ENCODE measurements around the gene RUSC2.
"Not testable (repeated sequence)": the region's sequence is repeated elsewhere in the genome, so short reads cannot be mapped to it uniquely, and the experiment has no call there.

The RUSC2 gene

GRCh38 chr9:35490910-35491465 lies 1.1 kb downstream of the RUSC2 start:
- DNase-seq: no peak

DNA sequence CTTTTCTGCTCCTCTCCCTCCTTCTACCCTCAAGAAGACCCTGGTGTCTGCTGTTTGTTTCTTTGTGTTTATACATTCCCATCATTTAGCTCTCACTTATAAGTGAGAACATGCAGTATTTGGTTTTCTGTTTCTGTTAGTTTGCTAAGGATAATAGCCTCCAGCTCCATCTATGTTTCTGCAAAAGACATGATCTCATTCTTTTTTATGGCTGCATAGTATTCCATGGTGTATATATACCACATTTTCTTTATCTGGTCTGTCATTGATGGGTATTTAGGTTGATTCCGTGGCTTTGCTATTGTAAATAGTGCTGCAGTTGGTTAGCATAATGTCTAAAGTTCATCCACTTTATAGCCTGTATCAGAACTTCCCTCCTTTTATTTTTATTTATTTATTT lies 3.2 kb downstream of the RUSC2 start:
- DNase-seq: not testable (repeated sequence)

- DNase-seq: no peak
These were observed 6.1 kb downstream of the RUSC2 start for GRCh38 chr9:35495984-35496383.

DNA sequence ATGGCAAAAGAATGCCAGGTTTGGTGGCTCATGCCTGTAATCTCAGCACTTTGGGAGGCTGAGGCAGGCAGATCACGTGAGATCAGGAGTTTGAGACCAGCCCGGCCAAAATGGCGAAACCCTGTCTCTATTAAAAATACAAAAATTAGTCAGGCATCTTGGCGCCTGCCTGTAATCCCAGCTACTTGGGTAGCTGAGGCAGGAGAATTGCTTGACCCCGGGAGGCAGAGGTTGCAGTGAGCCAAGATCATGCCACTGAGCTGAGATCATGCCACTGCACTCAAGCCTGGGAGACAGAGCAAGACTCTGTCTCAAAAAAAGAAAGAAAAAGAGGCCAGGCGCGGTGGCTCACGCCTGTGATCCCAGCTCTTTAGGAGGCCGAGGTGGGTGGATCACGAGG lies 8.3 kb downstream of the RUSC2 start:
- not testable (repeated sequence) for DNase-seq

DNA sequence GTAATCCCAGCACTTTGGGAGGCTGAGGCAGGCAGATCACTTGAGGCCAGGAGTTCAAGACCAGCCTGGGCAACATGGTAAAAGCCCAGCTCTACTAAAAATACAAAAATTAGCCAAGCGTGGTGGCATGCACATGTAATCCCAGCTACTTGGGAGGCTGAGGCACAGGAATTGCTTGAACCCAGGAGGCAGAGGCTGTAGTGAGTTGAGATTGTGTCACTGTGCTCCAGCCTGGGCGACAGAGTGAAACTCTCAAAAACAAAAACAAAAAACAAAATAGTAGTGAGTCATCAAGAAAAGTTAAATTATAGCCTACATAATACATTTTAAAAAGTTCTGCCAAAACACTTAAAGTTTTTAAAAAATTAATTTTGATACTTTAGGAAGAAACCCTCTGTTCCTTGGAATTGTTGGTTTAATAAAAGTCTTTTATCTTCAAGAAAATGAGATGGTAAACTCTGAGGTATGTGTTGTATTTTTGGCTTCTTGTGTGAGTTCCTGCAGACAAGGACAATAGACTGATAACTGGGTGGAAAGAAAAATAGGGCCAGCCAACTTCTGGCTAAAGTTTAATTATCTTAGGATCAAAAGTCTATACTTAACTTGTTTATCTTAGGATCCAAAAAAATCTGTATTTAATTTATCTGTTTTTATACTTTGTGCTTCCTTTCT lies 9.3 kb downstream of the RUSC2 start:
- DNase-seq: no peak

- DNase-seq: no peak
These were observed 9.8 kb downstream of the RUSC2 start for GRCh38 chr9:35499701-35500030.

DNA sequence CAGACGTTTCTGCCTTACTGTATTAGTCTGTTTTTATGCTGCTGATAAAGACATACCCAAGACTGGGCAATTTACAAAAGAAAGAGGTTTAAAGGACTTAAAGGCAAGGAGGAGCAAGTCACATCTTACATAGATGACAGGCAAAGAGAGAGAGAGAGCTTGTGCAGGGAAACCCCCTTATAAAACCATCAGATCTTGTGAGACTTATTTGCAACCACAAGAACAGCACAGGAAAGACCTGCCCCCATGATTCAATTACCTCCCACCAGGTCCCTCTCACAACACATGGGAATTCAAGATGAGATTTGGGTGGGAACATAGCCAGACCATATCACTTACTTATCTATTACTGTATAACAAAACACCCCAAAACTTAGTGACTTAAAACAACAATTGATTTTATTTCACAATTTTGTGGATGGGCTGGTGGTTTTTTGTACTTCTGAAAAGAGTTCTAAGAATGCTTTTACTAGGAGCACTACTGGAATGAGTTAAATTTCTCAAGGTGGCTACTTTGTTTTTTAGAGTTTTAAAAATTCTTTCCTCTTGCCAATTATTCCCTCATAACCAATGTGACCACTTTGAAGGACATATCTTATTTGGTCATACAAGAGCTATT lies 10.3 kb downstream of the RUSC2 start:
- no peak for DNase-seq

DNA sequence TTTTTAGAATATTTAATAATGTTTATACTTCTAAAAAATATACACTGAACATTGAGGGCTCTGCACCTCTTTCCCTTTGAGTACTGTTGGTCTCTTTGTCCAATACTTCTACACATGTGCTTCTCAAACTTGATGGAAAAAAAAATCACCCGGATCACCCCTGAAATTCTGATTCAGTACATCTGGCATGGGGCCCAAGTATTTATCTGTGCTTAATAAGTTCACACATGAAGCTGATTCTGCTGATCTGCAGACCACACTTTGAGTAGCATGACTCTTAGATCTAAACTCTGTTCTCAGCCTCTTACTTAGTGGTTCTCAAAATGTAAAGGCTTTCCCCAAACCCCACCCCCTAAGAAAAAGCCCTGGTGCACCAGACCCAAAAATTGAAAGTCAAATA lies 12.0 kb downstream of the RUSC2 start:
- no peak for DNase-seq

- no peak for DNase-seq
These were observed 16.4 kb downstream of the RUSC2 start for GRCh38 chr9:35506359-35506758.

- peak; percentile 16 to 30 for DNase-seq
These were observed 18.2 kb downstream of the RUSC2 start for GRCh38 chr9:35508069-35508468.

GRCh38 chr9:35510383-35510753 lies 20.5 kb downstream of the RUSC2 start:
- DNase-seq: no peak

- DNase-seq: no peak
These were observed 21.0 kb downstream of the RUSC2 start for GRCh38 chr9:35510754-35511428.

DNA sequence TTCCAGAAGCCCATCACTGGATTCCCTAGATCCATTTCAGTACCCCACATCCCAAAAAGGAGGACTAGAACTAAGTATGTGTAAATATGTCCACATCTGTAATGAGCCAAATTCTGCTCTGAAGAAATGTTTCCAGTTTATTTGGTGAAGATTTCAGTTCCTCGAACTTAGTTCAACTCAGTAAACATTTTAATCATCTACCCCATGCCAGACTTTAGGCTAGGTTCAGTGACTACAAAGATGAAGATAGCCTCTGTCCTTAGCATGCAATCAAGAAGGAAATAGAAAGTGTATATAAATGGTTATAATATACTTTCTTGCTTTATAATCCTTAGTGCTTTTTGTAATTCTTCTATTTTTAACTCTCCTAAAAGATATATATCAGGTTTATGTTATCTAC lies 21.5 kb downstream of the RUSC2 start:
- DNase-seq: no peak

- DNase-seq: no peak
These were observed 25.9 kb downstream of the RUSC2 start for GRCh38 chr9:35515766-35516165.

DNA sequence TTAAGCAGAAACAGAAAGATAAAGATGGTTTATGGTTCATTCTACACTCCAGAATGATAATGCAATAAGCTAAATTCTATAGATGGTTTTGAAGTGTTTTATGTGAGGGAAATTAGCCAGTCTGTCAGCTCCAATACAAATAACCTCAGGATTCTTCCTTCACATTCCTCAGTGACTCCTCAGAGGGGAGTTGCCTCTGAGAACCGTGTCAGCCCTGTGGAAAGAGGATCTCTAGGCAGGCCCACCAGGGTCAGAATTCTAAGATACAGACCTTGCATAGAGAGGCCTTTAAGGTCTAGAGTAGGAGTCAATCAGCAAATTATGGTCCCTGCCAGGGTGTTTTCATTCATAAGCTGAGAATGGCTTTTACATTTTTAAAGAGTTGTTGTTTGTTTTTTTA lies 26.6 kb downstream of the RUSC2 start:
- no peak for DNase-seq

DNA sequence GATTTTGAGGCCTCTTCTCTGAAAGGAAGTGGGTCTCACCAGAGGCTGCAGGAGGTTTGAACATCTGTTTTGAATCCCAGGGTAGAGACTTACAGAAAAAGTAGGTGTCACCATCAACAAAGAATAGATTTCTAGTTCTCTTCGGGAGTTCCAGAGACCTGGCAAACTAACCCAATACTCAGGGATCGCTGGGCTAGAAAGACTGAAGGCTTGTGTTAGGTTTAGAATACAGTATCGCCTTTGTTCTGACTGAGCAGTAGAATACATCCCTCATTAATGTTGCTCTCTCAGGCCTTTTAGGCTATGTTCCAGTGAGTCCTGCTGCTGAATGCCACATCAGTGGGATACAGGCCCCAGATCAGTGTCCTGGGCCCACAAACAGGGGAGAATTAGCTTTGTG lies 27.2 kb downstream of the RUSC2 start:
- DNase-seq: no peak

- DNase-seq: no peak
These were observed 27.8 kb downstream of the RUSC2 start for GRCh38 chr9:35517552-35518224.

GRCh38 chr9:35518225-35518821 lies 28.4 kb downstream of the RUSC2 start:
- DNase-seq: no peak

GRCh38 chr9:35518981-35519679 lies 29.2 kb downstream of the RUSC2 start:
- DNase-seq: no peak

- DNase-seq: peak in 1 of 2 experiments; percentile 7
These were observed 29.9 kb downstream of the RUSC2 start for GRCh38 chr9:35519692-35520363.

DNA sequence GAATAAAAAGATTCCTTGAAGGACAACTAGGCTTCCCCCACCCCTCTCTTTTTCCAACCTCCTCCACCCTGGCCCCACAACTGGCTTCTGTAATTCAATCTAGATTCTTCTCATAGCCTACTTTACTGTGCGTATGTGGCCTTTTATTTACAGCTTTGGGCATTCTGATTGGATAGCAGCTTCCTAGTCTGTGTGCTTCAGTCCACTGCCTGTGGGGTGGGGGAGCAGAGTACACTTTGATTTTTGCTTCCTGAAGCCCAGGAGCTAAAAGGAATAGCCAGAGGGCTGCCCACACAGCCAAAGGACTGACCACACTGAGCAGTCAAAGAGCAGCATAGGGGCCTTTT lies 30.4 kb downstream of the RUSC2 start:
- DNase-seq: no peak

- no peak for DNase-seq
These were observed 31.8 kb downstream of the RUSC2 start for GRCh38 chr9:35521708-35522107.

Data from AML-193 (cell line).